Activated CD4-positive, alpha-beta T cell treated with anti-CD3 and anti-CD28 coated beads, Interleukin-10, Interleukin-2, amounts not matched to agents 100 ng/mL and 50 ng/mL, durations not matched to agents 16 hours and 8 hours (primary cell): ENCODE data around the gene REN.

Source experiments
- DNase-seq: peaks from one replicate; pipeline ENCODE4 v3.0.0-alpha.2; 2020

REN gene

GRCh38 chr1:204106825-204107224 lies 59.3 kb downstream of the REN start:
- no peak for DNase-seq

GRCh38 chr1:204105131-204105515 lies 61.0 kb downstream of the REN start:
- DNase-seq = no peak
